HG03175 (cell line): ENCODE measurements around the gene FAM177A1.
"Not testable (repeated sequence)": the region's sequence is repeated elsewhere in the genome, so short reads cannot be mapped to it uniquely, and the experiment has no call there.

ENCODE experiments used
- ATAC-seq: cut with Tn5 transposase; IDR thresholded peaks from one replicate; pipeline ENCODE4 v1.9.1; 2021; ENCODE audit warnings: mild to moderate bottlenecking, moderate library complexity; ENCODE audit not compliant: unreplicated experiment

FAM177A1 gene, protein sequence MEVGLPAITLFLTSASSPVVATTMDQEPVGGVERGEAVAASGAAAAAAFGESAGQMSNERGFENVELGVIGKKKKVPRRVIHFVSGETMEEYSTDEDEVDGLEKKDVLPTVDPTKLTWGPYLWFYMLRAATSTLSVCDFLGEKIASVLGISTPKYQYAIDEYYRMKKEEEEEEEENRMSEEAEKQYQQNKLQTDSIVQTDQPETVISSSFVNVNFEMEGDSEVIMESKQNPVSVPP

DNA sequence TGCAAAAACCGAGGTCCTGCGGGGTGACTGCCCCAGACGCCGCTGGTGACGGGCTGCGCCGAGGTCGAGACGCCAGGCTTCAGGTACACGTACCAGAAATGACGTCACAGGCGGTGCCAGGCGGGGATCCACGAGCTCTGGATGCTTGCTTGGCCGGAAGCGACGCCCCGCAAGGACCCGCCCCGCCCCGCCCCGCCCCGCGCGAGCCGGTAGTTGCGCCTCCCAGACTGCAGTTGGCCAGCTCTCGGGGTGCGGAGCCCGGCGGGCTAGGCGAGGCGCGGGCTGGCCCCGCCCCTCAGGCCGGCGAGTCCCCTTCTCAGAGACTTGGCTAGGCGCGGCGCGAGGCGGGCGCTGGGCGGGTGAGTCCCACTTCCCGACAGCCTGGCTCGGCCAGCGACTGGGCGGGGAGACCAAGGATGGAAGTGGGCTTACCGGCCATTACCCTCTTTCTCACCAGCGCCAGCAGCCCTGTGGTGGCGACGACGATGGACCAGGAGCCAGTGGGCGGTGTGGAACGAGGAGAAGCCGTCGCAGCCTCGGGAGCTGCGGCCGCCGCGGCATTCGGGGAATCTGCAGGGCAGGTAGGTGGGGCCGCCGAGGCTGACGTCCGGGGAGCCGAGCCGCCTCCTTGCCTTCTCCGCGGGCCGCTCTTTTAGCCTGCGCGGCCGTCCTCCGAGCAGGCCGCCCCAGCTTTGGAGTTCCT is at the start of gene FAM177A1:
Gene FAM177A1 (plus strand): TSS at position 225 of the 703 bp plus-strand sequence. CDS start 192 bp downstream, at position 417.
- ATAC-seq, result peak; percentile 92

DNA sequence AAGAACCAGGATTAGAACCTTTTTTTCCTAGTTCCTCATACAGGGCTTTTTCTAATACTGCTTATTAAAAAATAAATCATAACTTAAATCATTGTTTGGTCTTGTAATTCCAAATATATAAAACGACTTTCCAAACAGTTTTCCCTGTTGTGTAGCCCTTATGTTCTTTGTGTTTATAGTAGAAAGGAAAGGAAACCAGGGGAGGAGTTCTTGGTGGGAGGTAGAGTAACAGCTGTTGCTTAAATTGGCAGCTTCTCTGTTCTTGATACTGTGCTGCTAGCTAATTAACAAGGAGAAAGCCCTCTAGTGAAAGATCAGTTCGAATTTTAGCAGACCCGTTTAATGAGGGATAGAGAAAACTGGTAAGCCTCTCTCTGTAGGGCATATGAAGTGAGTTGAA is 48.3 kb upstream of the FAM177A1 start:
- no peak for ATAC-seq

DNA sequence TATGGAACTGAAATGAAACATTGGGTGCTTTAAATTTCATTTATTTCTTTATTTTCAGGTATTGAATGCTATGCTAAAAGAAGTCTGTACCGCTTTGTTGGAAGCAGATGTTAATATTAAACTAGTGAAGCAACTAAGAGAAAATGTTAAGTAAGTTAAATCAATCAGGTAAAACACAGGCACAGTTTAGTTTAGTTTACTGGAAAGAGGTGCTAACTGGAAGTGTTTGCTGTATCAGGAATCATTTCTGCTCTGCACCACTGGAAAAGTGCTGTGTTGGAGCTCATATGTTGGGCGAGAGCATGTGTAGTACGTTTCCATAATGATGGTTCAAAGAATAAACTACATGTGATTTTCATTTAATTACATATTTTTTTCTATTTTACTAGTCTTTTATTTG is 46.6 kb upstream of the FAM177A1 start:
- no peak for ATAC-seq

DNA sequence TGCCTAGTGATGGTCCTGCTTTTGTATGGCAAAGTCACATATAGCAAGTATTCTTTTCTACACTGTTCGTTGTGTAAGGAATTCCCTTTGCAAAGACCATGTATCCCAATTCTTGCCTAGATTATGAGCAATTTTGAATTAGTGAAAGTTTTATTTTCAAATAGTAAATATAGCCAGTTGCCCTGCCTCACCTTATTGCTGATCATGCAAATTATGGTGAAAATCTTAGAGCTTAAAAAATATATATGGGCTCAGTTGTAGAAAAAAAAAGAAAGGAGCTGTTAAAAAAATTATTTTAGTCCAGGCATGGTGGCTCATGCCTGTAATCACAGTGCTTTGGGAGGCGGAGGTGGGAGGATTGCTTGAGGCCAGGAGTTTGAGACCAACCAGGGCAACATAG is 44.5 kb upstream of the FAM177A1 start:
- no peak for ATAC-seq

DNA sequence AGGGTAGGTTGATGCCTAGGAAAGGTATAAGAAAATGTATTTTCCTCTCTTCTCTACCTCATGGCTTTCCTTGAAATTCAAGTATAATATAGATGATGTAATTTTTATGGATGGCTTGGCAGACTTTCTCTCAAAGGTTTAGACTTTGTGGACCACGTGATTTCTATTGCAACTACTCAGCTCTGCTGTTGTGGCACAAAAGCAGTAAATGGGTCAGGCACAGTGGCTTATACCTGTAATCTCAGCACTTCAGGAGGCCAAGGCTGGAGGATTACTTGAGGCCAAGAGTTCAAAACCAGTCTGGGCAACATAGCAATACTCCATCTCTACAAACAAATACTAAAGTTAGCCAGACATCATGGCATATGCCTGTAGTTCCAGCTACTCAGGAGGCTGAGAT is 41.2 kb upstream of the FAM177A1 start:
- no peak for ATAC-seq

DNA sequence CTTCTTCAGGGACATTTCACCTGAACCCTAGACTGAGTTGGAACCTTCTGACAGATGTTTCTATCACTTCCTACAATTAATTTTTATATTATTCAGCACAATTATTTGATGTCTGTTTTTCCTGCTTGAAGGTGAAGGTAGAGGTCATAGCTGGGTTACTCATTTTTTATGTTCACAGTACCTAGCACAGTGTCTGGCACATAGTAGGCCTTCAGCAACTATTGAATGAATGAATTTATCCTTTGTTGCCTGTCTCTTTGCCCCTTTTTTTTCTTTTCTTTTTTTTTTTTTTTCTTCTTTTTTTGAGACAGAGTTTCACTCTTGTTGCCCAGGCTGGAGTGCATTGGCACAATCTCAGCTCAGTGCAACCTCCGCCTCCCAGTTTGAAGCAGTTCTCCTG is 29.5 kb upstream of the FAM177A1 start:
- ATAC-seq, result no peak

DNA sequence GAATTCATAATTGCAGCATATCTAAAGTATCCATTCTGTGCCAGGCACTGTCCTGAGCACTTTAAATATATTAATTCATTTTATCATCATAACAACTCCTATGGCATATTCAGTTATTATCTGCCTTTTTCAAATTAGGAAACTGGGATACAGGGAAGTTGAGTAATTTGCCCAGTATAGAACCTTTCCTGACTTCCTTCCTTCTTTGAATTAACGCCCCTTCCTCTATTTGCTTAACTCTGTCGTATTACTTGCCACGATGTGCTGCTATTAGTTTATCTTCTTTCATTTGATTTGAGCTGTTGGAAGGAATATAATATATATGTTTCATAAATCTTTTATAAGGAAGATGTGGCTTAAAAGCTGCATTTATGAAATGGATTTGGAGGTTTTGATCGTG is 25.4 kb upstream of the FAM177A1 start:
- ATAC-seq, result no peak

DNA sequence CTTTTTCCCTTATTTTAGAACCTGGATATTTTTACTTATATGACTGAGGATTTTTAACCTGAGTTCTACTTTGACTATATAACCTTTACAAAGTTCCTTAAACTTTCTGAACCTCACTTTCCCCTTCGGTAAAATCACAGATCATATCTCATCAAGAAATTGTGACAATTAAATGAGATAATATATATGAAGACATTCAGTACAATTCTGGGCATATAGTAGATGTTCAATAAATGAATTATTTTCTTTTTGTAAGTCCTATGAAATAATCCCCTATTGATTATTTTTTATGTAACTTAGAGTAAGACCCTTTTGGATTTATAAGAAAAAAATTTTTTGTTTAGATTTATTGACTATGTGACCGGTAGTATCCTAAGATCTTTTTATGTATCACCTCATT is 17.6 kb upstream of the FAM177A1 start:
- no peak for ATAC-seq

DNA sequence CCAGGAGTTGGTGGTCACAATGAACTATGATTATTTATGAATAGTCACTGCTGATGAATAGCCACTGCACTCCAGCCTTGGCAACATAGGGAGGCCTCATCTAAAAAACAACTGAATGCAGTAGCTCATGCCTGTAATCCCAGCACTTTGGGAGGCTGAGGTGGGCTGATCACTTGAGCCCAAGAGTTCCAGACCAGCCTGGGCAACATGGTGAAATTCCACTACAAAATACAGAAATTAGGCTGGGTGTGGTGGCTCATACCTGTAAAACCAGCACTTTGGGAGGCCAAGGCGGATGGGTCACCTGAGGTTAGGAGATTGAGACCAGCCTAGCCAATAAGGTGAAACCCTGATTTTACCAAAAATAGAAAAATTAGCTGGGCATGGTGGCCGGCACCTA is 13.5 kb upstream of the FAM177A1 start:
- no peak for ATAC-seq

DNA sequence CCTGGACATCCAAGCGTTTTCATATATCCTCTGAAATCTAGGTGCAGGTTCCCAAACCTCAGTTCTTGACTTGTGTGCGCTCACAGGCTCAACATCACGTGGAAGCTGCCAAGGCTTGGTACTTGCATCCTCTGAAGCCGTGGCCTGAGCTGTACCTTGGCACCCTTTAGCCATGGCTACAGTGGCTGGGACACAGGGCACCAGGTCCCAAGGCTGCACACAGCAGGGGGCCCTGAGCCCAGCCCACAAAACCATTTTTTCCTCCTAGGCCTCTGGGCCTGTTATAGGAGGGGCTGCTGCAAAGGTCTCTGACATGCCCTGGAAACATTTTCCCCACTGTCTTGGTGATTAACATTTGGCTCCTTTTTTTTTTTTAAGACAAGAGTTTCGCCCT is 11.6 kb upstream of the FAM177A1 start:
- ATAC-seq, result no peak

DNA sequence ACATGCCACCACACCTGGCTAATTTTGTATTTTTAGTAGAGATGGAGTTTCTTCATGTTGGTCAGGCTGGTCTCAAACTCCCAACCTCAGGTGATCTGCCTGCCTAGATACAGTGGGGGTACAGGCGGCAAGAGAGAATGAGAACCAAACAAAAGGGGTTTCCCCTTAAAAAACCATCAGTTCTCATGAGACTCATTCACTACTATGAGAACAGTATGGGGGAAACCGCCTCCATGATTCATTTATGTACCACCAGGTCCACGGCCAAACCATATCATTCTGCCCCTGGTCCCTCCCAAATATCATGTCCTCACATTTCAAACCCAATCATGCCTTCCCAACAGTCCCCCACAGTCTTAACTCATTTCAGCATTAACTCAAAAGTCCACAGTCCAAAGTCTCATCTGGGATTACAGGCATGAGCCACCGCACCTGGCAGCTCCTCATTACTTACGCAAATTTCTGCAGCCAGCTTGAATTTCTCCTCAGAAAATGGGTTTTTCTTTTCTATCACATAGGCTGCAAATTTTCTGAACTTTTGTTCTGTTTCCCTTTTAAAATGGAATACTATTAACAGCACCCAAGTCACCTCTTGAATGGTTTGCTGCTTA is 11.0 kb upstream of the FAM177A1 start:
- not testable (repeated sequence) for ATAC-seq

DNA sequence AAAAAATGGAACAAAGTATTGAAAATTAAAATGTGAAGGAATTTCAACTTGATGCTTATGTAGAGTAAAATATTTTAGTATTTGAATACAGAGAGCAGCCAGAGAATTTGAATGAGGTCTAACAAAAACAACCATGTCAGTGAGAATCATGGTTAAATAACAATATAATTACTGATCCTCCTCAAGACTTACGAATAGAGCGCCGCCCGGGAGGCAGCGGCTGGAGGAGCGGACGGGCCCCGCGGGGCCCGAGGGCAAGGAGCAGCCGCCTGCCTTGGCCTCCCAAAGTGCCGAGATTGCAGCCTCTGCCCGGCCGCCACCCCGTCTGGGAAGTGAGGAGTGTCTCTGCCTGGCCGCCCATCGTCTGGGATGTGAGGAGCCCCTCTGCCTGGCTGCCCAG is 7.8 kb upstream of the FAM177A1 start:
- ATAC-seq, result not testable (repeated sequence)

DNA sequence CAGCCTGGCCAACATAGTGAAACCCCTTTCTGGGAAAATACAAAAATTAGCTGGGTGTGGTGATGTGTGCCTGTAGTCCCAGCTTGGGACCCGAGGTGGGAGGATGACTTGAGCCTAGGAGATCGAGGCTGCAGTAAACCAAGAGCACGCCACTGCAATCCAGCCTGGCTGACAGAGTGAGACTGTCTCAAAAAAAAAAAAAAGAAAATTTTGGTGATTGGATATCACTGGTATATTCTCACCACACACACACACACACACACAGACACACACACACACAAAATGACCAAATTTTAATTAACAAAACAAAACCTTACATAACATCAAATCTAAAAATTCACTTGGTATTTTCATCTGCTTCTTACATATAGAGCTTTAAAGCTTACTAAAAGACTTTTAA is 3.4 kb upstream of the FAM177A1 start:
- ATAC-seq, result no peak

DNA sequence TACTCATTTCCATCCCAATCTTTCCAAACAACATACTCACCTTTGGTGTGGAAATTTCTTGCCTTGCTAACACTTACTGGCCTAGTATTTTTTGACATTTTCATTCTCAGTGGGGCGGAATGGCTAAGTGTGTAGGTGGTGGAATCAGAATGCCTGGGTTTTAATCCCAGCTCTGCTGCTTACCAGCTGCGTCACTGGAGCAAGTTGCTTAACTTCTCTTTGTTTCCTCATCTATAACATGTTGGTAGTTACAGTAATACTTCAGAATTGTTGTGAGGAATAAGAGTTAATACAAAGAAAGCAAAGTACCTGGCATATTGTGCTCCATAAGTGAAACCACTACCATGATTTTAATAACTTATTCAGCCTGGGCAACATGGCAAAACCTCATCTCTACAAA is 3.0 kb upstream of the FAM177A1 start:
- ATAC-seq, result no peak

DNA sequence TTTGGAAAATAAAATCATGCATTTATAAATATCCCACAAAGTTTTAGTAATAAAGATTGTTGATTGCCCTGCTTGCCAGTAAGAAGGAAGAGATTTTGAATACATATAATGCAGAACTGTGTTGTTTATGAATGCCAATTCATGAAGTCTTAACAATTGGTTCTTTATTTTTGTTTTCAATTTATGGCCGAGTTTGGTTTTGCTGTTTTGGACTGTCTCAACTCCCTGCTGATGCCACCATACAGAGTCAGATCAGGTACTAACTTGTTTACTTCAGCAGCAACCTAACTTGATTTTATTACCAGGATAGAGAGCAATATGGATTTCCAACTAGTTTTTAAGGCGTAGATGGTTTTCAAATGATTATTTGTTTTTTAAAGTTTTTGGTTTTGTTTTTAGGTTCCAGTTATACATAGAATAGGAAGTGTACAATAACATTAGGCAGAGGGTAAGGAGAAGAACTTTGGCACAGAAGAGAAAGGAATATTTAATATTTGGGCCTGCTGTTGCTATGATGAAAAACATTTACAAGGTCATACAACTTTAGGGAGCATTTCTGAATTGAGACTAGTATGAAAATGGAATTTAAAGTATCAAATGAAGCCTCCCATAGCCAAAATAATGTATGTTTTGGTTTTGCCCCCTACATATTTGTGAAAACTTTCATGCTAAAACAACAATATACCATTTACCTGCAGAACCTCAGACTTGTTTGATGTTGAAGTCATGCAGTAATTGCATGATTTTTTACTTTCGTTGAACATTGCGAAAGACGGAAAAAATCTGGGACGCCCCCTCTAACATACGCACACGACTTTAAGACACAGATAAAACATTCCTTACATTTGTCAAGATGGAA is 904 bp upstream of the FAM177A1 start:
- no peak for ATAC-seq

DNA sequence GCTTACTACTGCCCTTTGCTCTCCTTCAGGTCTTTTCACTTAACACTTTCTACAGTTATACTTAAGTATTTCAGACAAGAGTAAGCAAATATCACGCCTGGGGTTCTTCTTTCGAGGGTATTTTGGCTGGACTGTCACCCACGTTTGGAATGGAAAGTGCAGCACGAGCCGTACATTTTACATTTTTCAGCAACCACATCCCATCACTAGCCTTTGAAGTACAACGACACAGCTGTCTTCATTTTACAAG is 349 bp upstream of the FAM177A1 start:
- no peak for ATAC-seq

DNA sequence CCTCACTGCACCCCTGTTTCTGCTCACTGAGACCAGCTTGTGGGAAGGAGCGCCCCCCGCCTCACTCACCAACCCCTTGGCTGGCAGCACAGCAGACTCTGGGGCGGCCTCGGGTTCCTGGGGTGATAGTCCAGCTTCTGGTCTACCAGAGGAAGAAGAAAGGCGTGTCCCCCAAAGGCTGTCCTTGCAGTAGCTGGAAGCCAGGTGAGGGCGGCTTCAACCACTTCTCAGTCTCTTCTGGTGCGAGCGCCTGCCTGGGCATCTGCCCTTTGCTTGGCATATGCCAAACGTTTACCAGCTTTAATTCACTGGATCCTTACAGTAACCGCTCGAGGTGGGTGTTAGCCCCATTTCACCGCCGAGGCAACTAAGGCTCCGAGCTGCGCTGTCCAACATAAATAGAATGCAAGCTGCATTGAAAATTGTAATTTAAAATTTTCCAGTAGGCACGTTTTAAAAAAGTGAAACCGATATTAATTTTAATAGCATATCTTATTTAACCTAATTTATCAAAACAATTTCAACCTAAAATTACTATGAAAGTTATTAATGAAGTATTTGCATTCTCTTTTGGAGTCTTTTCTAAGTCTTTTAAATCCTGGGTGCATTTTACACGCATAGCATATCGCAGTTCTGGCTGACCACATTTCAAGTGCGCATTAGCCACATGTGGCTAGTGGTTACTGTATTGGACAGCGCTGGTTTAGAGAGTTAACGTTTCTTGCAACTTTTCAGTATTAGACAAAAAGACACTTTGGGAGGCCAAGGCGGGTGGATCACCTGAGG is 872 bp downstream of the FAM177A1 start:
- ATAC-seq, result peak; percentile 23

DNA sequence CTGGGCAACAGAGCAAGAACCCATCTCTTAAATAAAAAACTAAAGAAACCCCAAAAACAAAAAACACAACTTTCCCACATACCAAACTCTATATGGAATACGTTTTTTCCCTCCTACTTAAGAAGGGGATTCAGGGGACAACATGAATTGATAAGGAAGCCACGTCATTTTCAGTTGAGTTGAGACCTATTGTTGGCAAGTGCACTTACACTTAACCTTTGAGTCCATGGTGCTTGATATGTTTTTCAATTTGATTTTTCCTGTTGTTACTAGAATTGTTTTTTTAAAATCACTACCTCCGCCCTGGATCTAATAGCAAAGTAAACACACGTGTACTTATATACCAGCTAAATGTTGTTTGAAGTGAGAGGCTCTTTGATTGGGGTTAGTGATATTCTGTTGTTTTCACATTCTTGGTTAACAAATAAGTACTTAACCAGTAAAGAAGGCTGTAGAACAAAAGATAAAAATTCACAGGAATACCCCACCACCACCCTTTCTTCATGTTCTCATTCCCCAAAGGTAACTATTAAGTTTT is 2.0 kb downstream of the FAM177A1 start:
- ATAC-seq, result no peak

DNA sequence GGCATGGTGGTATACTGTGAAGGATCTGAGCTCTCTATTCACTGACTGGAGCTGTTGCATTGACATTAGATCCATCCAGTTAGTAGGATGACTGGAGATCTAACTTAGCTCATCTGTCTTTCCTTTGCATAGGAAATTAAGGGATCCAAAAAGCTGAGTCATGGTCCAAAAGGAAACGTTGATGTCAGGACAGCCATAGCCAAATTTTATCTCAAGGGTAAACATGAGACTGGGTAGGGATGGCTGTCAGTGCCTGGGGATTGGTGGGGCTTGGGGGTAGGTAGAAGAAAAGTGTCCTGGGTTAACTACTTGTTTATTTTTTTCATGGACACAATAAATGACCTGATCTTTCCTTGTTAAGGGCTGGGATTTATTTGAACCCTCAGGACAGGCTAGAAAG is 4.6 kb downstream of the FAM177A1 start:
- no peak for ATAC-seq

DNA sequence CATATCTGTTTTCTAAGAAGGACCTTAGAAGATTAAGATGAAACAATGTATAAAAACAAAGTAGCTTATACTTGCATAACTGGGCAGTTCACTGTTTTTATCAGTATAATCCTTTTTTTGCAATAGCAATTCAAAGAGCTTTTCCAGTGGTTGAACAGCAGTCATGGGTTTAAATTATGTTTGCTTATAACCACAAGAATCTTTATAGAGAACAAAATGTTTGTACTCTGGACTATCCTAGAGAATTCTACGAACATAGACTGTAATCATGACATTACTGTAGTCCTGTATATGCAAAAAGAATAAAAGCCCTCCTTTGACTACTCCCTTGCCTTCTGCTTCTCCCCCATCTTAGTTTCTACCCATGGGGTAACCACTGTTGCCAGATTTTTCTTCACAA is 5.7 kb downstream of the FAM177A1 start:
- ATAC-seq, result no peak

DNA sequence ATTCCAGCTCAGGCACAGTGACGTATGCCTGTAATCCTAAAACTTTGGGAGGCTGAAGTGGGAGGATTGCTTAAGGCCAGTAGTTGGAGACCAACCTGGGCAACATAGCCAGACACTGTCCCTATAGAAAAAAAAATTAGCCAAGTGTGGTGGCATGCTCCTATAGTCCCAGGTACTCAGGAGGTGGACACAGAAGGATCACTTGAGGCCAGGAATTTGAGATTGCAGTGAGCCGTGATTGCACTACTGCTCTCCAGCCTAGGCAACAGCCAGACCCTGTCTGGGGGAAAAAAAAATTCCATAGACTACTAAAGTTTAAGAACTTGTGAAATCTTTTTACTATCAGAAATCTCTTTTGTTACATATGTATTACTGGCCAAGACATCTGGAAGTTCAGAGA is 6.6 kb downstream of the FAM177A1 start:
- no peak for ATAC-seq
